HepG2 (cell line): ENCODE results near the gene NPHP4. TPM values are rescaled to one million over a fixed set of nuclear protein-coding genes. Genes with fewer than 3 reads are reported as not detected.

Source experiments
- ATAC-seq: fragments of 200-7000 bp; cut with Tn5 transposase; 3 replicates; pipeline ENCODE4 v1.9.1; 2020; ENCODE audit warnings: mild to moderate bottlenecking, moderate library complexity
- BruUV-seq: library from RNA; stranded (reverse); fragments of 400-500 nt; replicated peaks from 2 replicates; lab custom pipeline; 2021; lab: Mats Ljungman, UMichigan
- CTCF ChIA-PET: fragments of 300-600 bp; formaldehyde crosslinking; extraction: SDS; loops from one replicate; lab custom pipeline; 2021; ENCODE audit warnings: low total read pairs, inconsistent platforms, low intra/inter-chr PET ratio; lab: Yijun Ruan, JAX
- POLR2A ChIA-PET: fragments of 350-600 bp; sonication (Branson Sonifier 250); formaldehyde crosslinking; loops from one replicate; lab custom pipeline; 2020; ENCODE audit warnings: antibody characterized with exemption, inconsistent platforms; lab: Yijun Ruan, JAX
- DNase-seq: peaks from one replicate; pipeline ENCODE4 v3.0.0-alpha.2; 2015; ENCODE audit warnings: low spot score
- FAIRE-seq: peaks from 3 replicates; lab custom pipeline; 2011; peaks lifted over from hg19 to GRCh38; lab: Jason Lieb, UNC
- H2AFZ ChIP-seq: one replicate; pipeline ENCODE4 v1.6.1; 2011; ENCODE audit warnings: low read length, inconsistent platforms
- H3K27ac ChIP-seq: fragments of 300-600 bp; 3 replicates; pipeline ENCODE4 v1.8.0; 2011; ENCODE audit warnings: mixed run types, mild to moderate bottlenecking, mixed read lengths, low read length, inconsistent platforms; ENCODE audit not compliant: insufficient read depth; ENCODE audit errors: extremely low read length
- H3K27me3 ChIP-seq, 2 experiments: fragments of 200-600 bp in 1 of 2; 2 replicates in 1 of 2; 3 replicates in 1 of 2; pipeline versions ENCODE4 v1.6.0 to v1.8.0; 2011; ENCODE audit warnings: low read length in 2 of 2, mild to moderate bottlenecking in 2 of 2, moderate library complexity in 2 of 2, inconsistent platforms in 1 of 2; ENCODE audit not compliant: insufficient read depth in 2 of 2, control insufficient read depth in 1 of 2
- H3K36me3 ChIP-seq, 2 experiments: fragments of 200-600 bp in 1 of 2; replicated peaks in 1 of 2; 2 replicates in 1 of 2; 3 replicates in 1 of 2; pipeline versions ENCODE4 v1.5.1 to v1.8.0; 2011; ENCODE audit warnings: low read length in 2 of 2, inconsistent platforms in 1 of 2; ENCODE audit not compliant: insufficient read depth in 2 of 2, control insufficient read depth in 1 of 2
- H3K4me1 ChIP-seq: 2 replicates; pipeline ENCODE4 v1.5.1; 2012; ENCODE audit warnings: low read length, inconsistent platforms; ENCODE audit not compliant: insufficient read depth
- H3K4me2 ChIP-seq: 2 replicates; pipeline ENCODE4 v1.6.0; 2011; ENCODE audit warnings: low read depth, low read length, inconsistent platforms
- H3K4me3 ChIP-seq, 3 experiments: fragments of 200-600 bp in 1 of 3; sonication (generic), shearing (Covaris generic) in 1 of 3; replicated peaks in 1 of 3; 2 replicates each; pipeline ENCODE4 v1.5.1; 2011 to 2016; ENCODE audit warnings: low read length in 3 of 3, inconsistent platforms in 2 of 3, low read depth in 2 of 3, mild to moderate bottlenecking in 2 of 3, control low read depth in 1 of 3, mixed read lengths in 1 of 3; ENCODE audit not compliant: insufficient read depth in 1 of 3
- H3K79me2 ChIP-seq: one replicate; pipeline ENCODE4 v1.6.1; 2011; ENCODE audit warnings: low read length, inconsistent platforms; ENCODE audit not compliant: insufficient read depth
- H3K9ac ChIP-seq: 2 replicates; pipeline ENCODE4 v1.6.0; 2011; ENCODE audit warnings: mild to moderate bottlenecking, low read depth, low read length, inconsistent platforms; ENCODE audit not compliant: insufficient read depth
- H3K9me3 ChIP-seq: 2 replicates; pipeline ENCODE4 v1.5.1; 2012; ENCODE audit warnings: mild to moderate bottlenecking, low read length
- H4K20me1 ChIP-seq: 2 replicates; pipeline ENCODE4 v1.6.0; 2011; ENCODE audit warnings: inconsistent platforms, mild to moderate bottlenecking, low read length, moderate library complexity; ENCODE audit not compliant: insufficient read depth
- BCLAF1 ChIP-seq: fragments of 450-650 bp; IDR thresholded peaks from 2 replicates; pipeline ENCODE4 v1.6.1; 2017; ENCODE audit warnings: mild to moderate bottlenecking
- EP300 ChIP-seq, 3 experiments: sonication (generic) in 1 of 3; formaldehyde crosslinking in 1 of 3; IDR thresholded peaks; 2 replicates each; pipeline versions ENCODE4 v1.5.1 to v1.6.1; 2011 to 2020; ENCODE audit warnings: low read depth in 2 of 3, low read length in 2 of 3, borderline replicate concordance in 1 of 3, improper control_type of control experiment in 1 of 3, mild to moderate bottlenecking in 1 of 3, missing genetic modification reagents in 1 of 3, moderate library complexity in 1 of 3
- HMGA1 ChIP-seq: sonication (generic); formaldehyde crosslinking; conservative IDR thresholded peaks from 2 replicates; pipeline ENCODE4 v1.4.0; 2020; ENCODE audit warnings: missing genetic modification reagents
- KDM2A ChIP-seq: sonication (generic); formaldehyde crosslinking; IDR thresholded peaks from 2 replicates; pipeline ENCODE4 v1.4.0; 2020; ENCODE audit warnings: low read depth, missing genetic modification reagents, borderline replicate concordance
- PLRG1 ChIP-seq: fragments of 450-650 bp; conservative IDR thresholded peaks from 2 replicates; pipeline ENCODE4 v1.6.1; 2016
- ZNF572 ChIP-seq: sonication (generic); formaldehyde crosslinking; IDR thresholded peaks from 2 replicates; pipeline ENCODE4 v1.5.1; 2020; ENCODE audit warnings: mild to moderate bottlenecking, missing genetic modification reagents
- ZNF7 ChIP-seq: IDR thresholded peaks from 2 replicates; pipeline ENCODE4 v1.6.1; 2016; ENCODE audit warnings: missing biosample characterization, missing genetic modification reagents
- ZNF781 ChIP-seq: sonication (generic); formaldehyde crosslinking; IDR thresholded peaks from 2 replicates; pipeline ENCODE4 v1.5.1; 2020; ENCODE audit warnings: borderline replicate concordance, mild to moderate bottlenecking, missing genetic modification reagents; ENCODE audit errors: not compliant biosample characterization
- ZNF784 ChIP-seq: sonication (generic); formaldehyde crosslinking; IDR thresholded peaks from 2 replicates; pipeline ENCODE4 v1.5.1; 2020; ENCODE audit warnings: missing genetic modification reagents, mild to moderate bottlenecking, borderline replicate concordance
- ZNF883 ChIP-seq: sonication (generic); formaldehyde crosslinking; IDR thresholded peaks from 2 replicates; pipeline ENCODE4 v1.5.1; 2020; ENCODE audit warnings: mild to moderate bottlenecking, missing genetic modification reagents; ENCODE audit errors: not compliant biosample characterization
- WGBS: methylation state at CpG from one replicate; pipeline ENCODE4 v1.1.6; 2017; ENCODE audit warnings: low lambda C conversion rate; 5-methylcytosine and 5-hydroxymethylcytosine counted together
- in situ Hi-C: cut with HindIII; loops from 2 replicates; pipeline ENCODE4 v1.10.0; 2017; ENCODE audit warnings: low pct_unique_long_range_greater_than_20kb; ENCODE audit not compliant: extremely low pct_ligation_motif_present
- intact Hi-C: fragments of 100-400 bp; cut with micrococcal nuclease; formaldehyde crosslinking; loops from one replicate; pipeline ENCODE4 v1.10.0; 2022; ENCODE audit not compliant: unreplicated experiment
- polyA plus RNA-seq, 8 experiments: library from polyadenylated mRNA; depleted of rRNA in 3 of 8; stranded (reverse) in 7 of 8; unstranded in 1 of 8; fragments of >200 nt; fragmentation: Illumina TruSeq in 4 of 8; extraction: Trizol in 4 of 8; gene quantifications; 2 replicates each; pipeline versions ENCODE4 v1.2.1 to v1.2.3, GENCODE V29; 2011 to 2016; ENCODE audit warnings: low read depth in 4 of 8, missing spikeins in 1 of 8, mixed read lengths in 1 of 8; ENCODE audit not compliant: insufficient read depth in 1 of 8
- total RNA-seq, 5 experiments: library from RNA; depleted of rRNA; stranded (reverse); fragments of >200 nt; fragmentation: Illumina TruSeq; extraction: Trizol; gene quantifications; 2 replicates each; pipeline ENCODE4 v1.2.3, GENCODE V29; 2016; ENCODE audit warnings: low read depth in 1 of 5

Gene NPHP4
- total and polyA plus RNA-seq, 2 of the 13 experiments (the other 11 are each of a cell fraction or from before 2014, with no cell fraction given) = 4.4 to 6.8 TPM

- H4K20me1 ChIP-seq = no peaks in the 10 kb centered on the region
- BruUV-seq = no TSS peak
- no peaks in the 10 kb centered on the region for H3K36me3 ChIP-seq
- peaks cover 0 to 1% of the 10 kb centered on the region in 2 experiments; a peak in 1 of 5 replicates for H3K27me3 ChIP-seq
- H3K9me3 ChIP-seq = no peaks in the 10 kb centered on the region
- no peak overlapping the region for H3K9ac ChIP-seq
- ChIA-PET POLR2A (no interaction called here), CTCF (no interaction called here)
- intact Hi-C loops (no loop called here), in situ Hi-C loops (no loop called here)
- ATAC-seq (no peak), DNase-seq (no peak), FAIRE-seq (no peak)
- TF ChIP-seq HMGA1 (CRISPR knock-in tag) = no peak
- peaks cover 24% of the 10 kb centered on the region for H3K4me1 ChIP-seq
- H3K27ac ChIP-seq = no peak overlapping the region
- no peaks in the 10 kb centered on the region for H3K79me2 ChIP-seq
- H3K4me2 ChIP-seq = no peak overlapping the region
- no peak overlapping the region for H3K4me3 ChIP-seq
- H2AFZ ChIP-seq = no peak overlapping the region
- WGBS = 84% methylated on average over 4 of the region's 4 CpGs
Measured at GRCh38 chr1:6022193-6022592, 30.0 kb upstream of the NPHP4 start.

- H3K4me3 ChIP-seq = no peak overlapping the region
- DNase-seq (no peak), ATAC-seq (no peak), FAIRE-seq (no peak)
- no peak overlapping the region for H3K9ac ChIP-seq
- peaks cover under 1% of the 10 kb centered on the region; the same call in 1 of the 2 replicates for H3K4me1 ChIP-seq
- intact Hi-C loops (no loop called here), in situ Hi-C loops (no loop called here)
- no peaks in the 10 kb centered on the region for H3K9me3 ChIP-seq
- H3K4me2 ChIP-seq = no peak overlapping the region
- CTCF ChIA-PET = no interaction called here
- 38% methylated on average over 14 of the region's 15 CpGs for WGBS
- TF ChIP-seq KDM2A (CRISPR knock-in tag) (no peak), ZNF7 (CRISPR knock-in tag) (no peak), ZNF781 (CRISPR knock-in tag) (no peak), BCLAF1 (no peak), ZNF883 (no peak), ZNF572 (CRISPR knock-in tag) (no peak), ZNF784 (CRISPR knock-in tag) (no peak), EP300 (IDR thresholded peaks at IDR 0.05; ENCODE audit: low read depth in 2 of 2, low read length in 2 of 2) (no peak), EP300 (CRISPR knock-in tag; IDR thresholded peaks at IDR 0.05; ENCODE audit: borderline replicate concordance) (no peak), PLRG1 (no peak)
- no peaks in the 10 kb centered on the region for H4K20me1 ChIP-seq
- POLR2A ChIA-PET = no interaction called here
- no peaks in the 10 kb centered on the region for H3K36me3 ChIP-seq
- BruUV-seq = no TSS peak
- H3K79me2 ChIP-seq = no peaks in the 10 kb centered on the region
- no peaks in the 10 kb centered on the region; a peak in 1 of 5 replicates for H3K27me3 ChIP-seq
- no peak overlapping the region for H2AFZ ChIP-seq
- no peak overlapping the region for H3K27ac ChIP-seq
Measured at GRCh38 chr1:6019166-6019845, 27.1 kb upstream of the NPHP4 start.
